Liver (tissue), 9 donors: ENCODE results near the gene CPZ. TPM values are rescaled to one million over a fixed set of nuclear protein-coding genes. Genes with fewer than 3 reads are reported as not detected.

Experiments used
- DNase-seq: peaks from one replicate; pipeline ENCODE4 v3.0.0-alpha.2; 2017; ENCODE audit warnings: low spot score
- H3K27ac ChIP-seq, 2 donors: one replicate each; pipeline ENCODE4 v1.7.0; 2013; ENCODE audit warnings: inconsistent platforms in 2 of 2, low read length in 2 of 2, control low read depth in 1 of 2, low read depth in 1 of 2, mild to moderate bottlenecking in 1 of 2
- H3K27me3 ChIP-seq, 4 donors: one replicate each; pipeline versions ENCODE4 v1.6.1 to v1.7.0; 2013; ENCODE audit warnings: low read length in 3 of 4, inconsistent platforms in 1 of 4, mild to moderate bottlenecking in 1 of 4, moderate library complexity in 1 of 4; ENCODE audit not compliant: control insufficient read depth in 4 of 4, insufficient read depth in 4 of 4
- H3K36me3 ChIP-seq, 4 donors: one replicate each; pipeline versions ENCODE4 v1.6.1 to v1.7.0; 2013; ENCODE audit warnings: low read length in 3 of 4, mild to moderate bottlenecking in 3 of 4, low read depth in 1 of 4, moderate library complexity in 1 of 4; ENCODE audit not compliant: control insufficient read depth in 4 of 4, insufficient read depth in 3 of 4
- H3K4me1 ChIP-seq, 4 donors: one replicate each; pipeline versions ENCODE4 v1.6.1 to v1.7.0; 2013; ENCODE audit warnings: low read length in 3 of 4, mild to moderate bottlenecking in 3 of 4, moderate library complexity in 1 of 4; ENCODE audit not compliant: control insufficient read depth in 4 of 4, insufficient read depth in 4 of 4
- H3K4me3 ChIP-seq, 3 donors: one replicate each; pipeline versions ENCODE4 v1.6.1 to v1.7.0; 2013; ENCODE audit warnings: low read length in 3 of 3, control low read depth in 1 of 3, low read depth in 1 of 3, mild to moderate bottlenecking in 1 of 3
- H3K9ac ChIP-seq, 2 donors: one replicate each; pipeline ENCODE4 v1.7.0; 2013; ENCODE audit warnings: low read length in 2 of 2, mild to moderate bottlenecking in 2 of 2, moderate library complexity in 2 of 2, control low read depth in 1 of 2, low read depth in 1 of 2
- H3K9me3 ChIP-seq, 4 donors: one replicate each; pipeline versions ENCODE4 v1.6.1 to v1.7.0; 2013; ENCODE audit warnings: low read length in 3 of 4; ENCODE audit not compliant: control insufficient read depth in 4 of 4
- EGR1 ChIP-seq, 2 donors: IDR thresholded peaks; 2 replicates each; pipeline ENCODE4 v1.6.1; 2016 to 2018; ENCODE audit warnings: antibody characterized with exemption in 2 of 2, low read depth in 2 of 2
- FOXA1 ChIP-seq: IDR thresholded peaks from 2 replicates; pipeline ENCODE4 v1.6.1; 2016; ENCODE audit warnings: antibody characterized with exemption
- FOXA2 ChIP-seq: IDR thresholded peaks from 2 replicates; pipeline ENCODE4 v1.6.1; 2016; ENCODE audit warnings: antibody characterized with exemption
- HNF4A ChIP-seq, 2 donors: conservative IDR thresholded peaks; 2 replicates each; pipeline ENCODE4 v1.6.1; 2016; ENCODE audit warnings: antibody characterized with exemption in 2 of 2, mild to moderate bottlenecking in 2 of 2
- JUND ChIP-seq, 2 donors: IDR thresholded peaks; 2 replicates each; pipeline ENCODE4 v1.6.1; 2016; ENCODE audit warnings: antibody characterized with exemption in 2 of 2
- NR2F2 ChIP-seq: IDR thresholded peaks from 2 replicates; pipeline ENCODE4 v1.6.1; 2016; ENCODE audit warnings: antibody characterized with exemption
- RAD21 ChIP-seq, 2 donors: IDR thresholded peaks; 2 replicates each; pipeline ENCODE4 v1.6.1; 2016; ENCODE audit warnings: antibody characterized with exemption in 2 of 2, mild to moderate bottlenecking in 2 of 2
- RXRA ChIP-seq, 2 donors: IDR thresholded peaks; 2 replicates each; pipeline ENCODE4 v1.6.1; 2017 to 2018; ENCODE audit warnings: antibody characterized with exemption in 2 of 2, mild to moderate bottlenecking in 1 of 2
- SP1 ChIP-seq: IDR thresholded peaks from 2 replicates; pipeline ENCODE4 v1.6.1; 2018; ENCODE audit warnings: antibody characterized with exemption, mild to moderate bottlenecking
- TAF1 ChIP-seq: conservative IDR thresholded peaks from 2 replicates; pipeline ENCODE4 v1.6.1; 2016; ENCODE audit warnings: antibody characterized with exemption, mild to moderate bottlenecking
- whole genome bisulfite sequencing: extraction: QIAGEN DNeasy Blood & Tissue Kit; methylation state at CpG from one replicate; pipeline ENCODE4 v1.1.7; 2013; 5-methylcytosine and 5-hydroxymethylcytosine counted together
- polyA plus RNA-seq, 2 donors: library from polyadenylated mRNA; stranded (reverse) in 1 of 2; unstranded in 1 of 2; fragments of 200-250 nt in 1 of 2; fragments of >200 nt in 1 of 2; fragmentation: Nextera tagmentation in 1 of 2; extraction: Ambion mirVana in 1 of 2; gene quantifications; one replicate each; pipeline versions ENCODE4 v1.2.1 to v1.2.3, GENCODE V29; 2013 to 2015
- total RNA-seq, 2 donors: library from RNA; depleted of rRNA; stranded (reverse); fragments of >200 nt; gene quantifications; one replicate each; pipeline ENCODE4 v1.2.3, GENCODE V29; 2014
- TF ChIP-seq, protein P1 (sequence below): IDR thresholded peaks from 2 replicates; pipeline ENCODE4 v1.6.1; 2016; ENCODE audit warnings: antibody characterized with exemption
- TF ChIP-seq, protein P2 (sequence below): IDR thresholded peaks from 2 replicates; pipeline ENCODE4 v1.6.1; 2016; ENCODE audit warnings: antibody characterized with exemption
- TF ChIP-seq, protein P3 (sequence below): fragments of 150-350 bp; IDR thresholded peaks from 2 replicates; pipeline ENCODE4 v1.5.1; 2017; ENCODE audit warnings: improper control_type of control experiment, low read depth, low read length; ENCODE audit not compliant: missing input control
- donor health status: healthy.
- donor health status: healthy.
- donor health status: healthy.
- donor health status: healthy.
- donor health status: healthy.

Gene CPZ
- total and polyA plus RNA-seq, 4 donors, result 0.51 to 1.8 (median 1.4) TPM

DNA sequence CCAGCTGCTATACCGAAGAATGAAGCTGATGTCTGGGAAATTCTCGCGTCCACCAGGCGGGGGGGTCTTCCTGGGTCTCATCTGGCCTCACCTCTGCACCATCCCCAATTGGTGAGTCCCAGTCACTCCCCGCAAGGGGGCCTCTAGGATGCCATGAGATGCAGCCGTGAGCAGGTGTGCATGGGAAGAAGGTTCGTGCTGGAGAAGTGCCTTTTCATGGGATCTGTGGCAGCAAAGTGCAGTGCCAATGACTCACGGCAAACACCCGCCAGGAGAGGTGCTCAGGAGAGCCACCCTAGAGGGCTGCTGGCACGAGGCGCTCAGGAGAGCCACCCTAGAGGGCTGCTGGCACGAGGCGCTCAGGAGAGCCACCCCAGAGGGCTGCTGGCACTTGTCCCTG, 55.1 kb downstream of the CPZ start:
- H3K9ac ChIP-seq, result no peak overlapping the region
- H3K9me3 ChIP-seq, result no peaks in the 10 kb centered on the region
- no peak overlapping the region for H3K27ac ChIP-seq
- WGBS, result 71% methylated on average over 13 of the region's 13 CpGs
- no peak overlapping the region for H3K4me3 ChIP-seq
- DNase-seq, result no peak
- no peaks in the 10 kb centered on the region for H3K36me3 ChIP-seq
- TF ChIP-seq RXRA (IDR thresholded peaks at IDR 0.05), result no peak
- TF ChIP-seq, protein P1, sequence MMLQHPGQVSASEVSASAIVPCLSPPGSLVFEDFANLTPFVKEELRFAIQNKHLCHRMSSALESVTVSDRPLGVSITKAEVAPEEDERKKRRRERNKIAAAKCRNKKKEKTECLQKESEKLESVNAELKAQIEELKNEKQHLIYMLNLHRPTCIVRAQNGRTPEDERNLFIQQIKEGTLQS, result no peak
- no peak for TF ChIP-seq EGR1 (IDR thresholded peaks at IDR 0.05; ENCODE audit: low read depth in 2 of 2)
- peaks cover 0 to 3% (median 0%) of the 10 kb centered on the region in 4 donors for H3K27me3 ChIP-seq
- no peaks in the 10 kb centered on the region for H3K4me1 ChIP-seq

DNA sequence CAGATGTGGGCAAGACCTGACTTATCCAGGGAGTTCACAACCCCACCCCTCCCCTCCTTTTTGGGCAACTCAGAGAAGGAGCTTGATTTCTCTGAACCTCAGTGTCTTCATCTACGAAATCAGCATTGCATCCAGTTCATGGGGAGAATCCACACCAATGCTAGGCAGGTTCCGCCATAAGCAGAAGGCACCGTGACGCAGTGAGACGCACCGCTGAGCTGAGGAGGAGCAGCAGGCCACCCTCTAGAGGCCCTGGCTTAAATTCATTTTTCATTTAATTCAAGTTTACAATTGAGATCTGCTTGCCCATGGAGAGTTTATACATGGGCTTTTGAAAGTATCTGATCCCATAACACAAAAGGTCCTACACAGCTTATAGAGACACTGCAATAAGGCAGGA, 55.7 kb downstream of the CPZ start:
- Histone ChIP-seq H3K9ac (no peak overlapping the region), H3K36me3 (no peaks in the 10 kb centered on the region), H3K27me3 (peaks cover 0 to 5% (median 0%) of the 10 kb centered on the region in 4 donors), H3K9me3 (no peaks in the 10 kb centered on the region), H3K4me3 (no peak overlapping the region), H3K27ac (no peak overlapping the region), H3K4me1 (no peaks in the 10 kb centered on the region)
- no peak for DNase-seq
- TF ChIP-seq RAD21 (IDR thresholded peaks at IDR 0.05) (no peak), HNF4A (conservative IDR thresholded peaks at IDR 0.05) (no peak), RXRA (IDR thresholded peaks at IDR 0.05) (no peak), FOXA2 (no peak), SP1 (no peak), TAF1 (no peak), NR2F2 (no peak), EGR1 (IDR thresholded peaks at IDR 0.05; ENCODE audit: low read depth in 2 of 2) (no peak), JUND (IDR thresholded peaks at IDR 0.05) (no peak)
- TF ChIP-seq, protein P2, sequence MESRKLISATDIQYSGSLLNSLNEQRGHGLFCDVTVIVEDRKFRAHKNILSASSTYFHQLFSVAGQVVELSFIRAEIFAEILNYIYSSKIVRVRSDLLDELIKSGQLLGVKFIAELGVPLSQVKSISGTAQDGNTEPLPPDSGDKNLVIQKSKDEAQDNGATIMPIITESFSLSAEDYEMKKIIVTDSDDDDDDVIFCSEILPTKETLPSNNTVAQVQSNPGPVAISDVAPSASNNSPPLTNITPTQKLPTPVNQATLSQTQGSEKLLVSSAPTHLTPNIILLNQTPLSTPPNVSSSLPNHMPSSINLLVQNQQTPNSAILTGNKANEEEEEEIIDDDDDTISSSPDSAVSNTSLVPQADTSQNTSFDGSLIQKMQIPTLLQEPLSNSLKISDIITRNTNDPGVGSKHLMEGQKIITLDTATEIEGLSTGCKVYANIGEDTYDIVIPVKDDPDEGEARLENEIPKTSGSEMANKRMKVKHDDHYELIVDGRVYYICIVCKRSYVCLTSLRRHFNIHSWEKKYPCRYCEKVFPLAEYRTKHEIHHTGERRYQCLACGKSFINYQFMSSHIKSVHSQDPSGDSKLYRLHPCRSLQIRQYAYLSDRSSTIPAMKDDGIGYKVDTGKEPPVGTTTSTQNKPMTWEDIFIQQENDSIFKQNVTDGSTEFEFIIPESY, result no peak
- TF ChIP-seq, protein P3, sequence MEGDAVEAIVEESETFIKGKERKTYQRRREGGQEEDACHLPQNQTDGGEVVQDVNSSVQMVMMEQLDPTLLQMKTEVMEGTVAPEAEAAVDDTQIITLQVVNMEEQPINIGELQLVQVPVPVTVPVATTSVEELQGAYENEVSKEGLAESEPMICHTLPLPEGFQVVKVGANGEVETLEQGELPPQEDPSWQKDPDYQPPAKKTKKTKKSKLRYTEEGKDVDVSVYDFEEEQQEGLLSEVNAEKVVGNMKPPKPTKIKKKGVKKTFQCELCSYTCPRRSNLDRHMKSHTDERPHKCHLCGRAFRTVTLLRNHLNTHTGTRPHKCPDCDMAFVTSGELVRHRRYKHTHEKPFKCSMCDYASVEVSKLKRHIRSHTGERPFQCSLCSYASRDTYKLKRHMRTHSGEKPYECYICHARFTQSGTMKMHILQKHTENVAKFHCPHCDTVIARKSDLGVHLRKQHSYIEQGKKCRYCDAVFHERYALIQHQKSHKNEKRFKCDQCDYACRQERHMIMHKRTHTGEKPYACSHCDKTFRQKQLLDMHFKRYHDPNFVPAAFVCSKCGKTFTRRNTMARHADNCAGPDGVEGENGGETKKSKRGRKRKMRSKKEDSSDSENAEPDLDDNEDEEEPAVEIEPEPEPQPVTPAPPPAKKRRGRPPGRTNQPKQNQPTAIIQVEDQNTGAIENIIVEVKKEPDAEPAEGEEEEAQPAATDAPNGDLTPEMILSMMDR, result no peak
- TF ChIP-seq, protein P1, result no peak
- WGBS, result 85% methylated on average over 6 of the region's 6 CpGs

DNA sequence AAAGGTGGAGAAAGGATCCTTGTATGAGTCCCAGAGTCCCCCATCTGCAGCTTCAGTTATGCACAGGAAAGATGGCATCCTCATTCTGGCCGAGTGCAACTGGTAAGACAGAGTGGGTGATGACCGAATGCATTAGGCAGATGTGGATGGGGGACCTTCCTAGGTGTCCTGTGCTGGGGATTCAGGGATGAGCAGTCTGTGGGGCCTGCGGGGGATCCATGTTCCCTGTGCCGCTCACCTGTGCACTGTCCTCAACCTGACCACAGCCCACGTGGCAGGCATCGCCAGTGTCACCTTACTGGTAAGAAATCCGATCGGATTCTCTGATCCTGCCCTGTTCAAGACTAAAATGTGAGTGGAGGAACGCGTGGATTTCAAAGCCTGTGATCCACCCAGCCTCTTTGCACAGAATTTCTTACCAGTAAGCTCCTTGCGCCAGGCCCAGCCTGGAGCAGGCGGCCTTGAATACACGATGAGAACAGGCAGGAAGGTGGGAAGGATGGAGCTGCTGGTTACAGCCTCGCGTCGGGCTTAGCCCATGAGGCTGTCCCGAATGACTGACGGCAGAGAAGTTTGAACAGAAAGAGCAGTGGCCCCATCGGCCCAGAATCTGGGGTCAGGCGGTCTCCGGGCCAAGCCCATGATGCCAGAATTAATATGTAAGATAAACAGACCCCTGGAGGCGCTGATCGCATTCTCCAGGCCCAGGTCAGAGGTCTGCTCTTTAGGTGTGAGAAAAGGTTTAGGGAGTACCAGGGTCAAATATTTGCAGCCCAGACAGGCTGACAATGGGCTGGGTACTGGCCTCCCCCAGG, 56.5 kb downstream of the CPZ start:
- peaks cover 0 to 5% (median 0%) of the 10 kb centered on the region in 4 donors for H3K27me3 ChIP-seq
- no peak overlapping the region for H3K9ac ChIP-seq
- 54% methylated on average over 23 of the region's 23 CpGs for WGBS
- H3K9me3 ChIP-seq, result peaks cover 0 to under 1% (median 0%) of the 10 kb centered on the region in 4 donors
- H3K4me1 ChIP-seq, result no peaks in the 10 kb centered on the region
- no peak overlapping the region for H3K4me3 ChIP-seq
- TF ChIP-seq, protein P2, result no peak
- TF ChIP-seq FOXA1, result no peak
- TF ChIP-seq FOXA2, result no peak
- H3K36me3 ChIP-seq, result no peaks in the 10 kb centered on the region
- no peak for DNase-seq
- no peak overlapping the region for H3K27ac ChIP-seq
